GM13976 (cell line): ENCODE data around the gene CCDC18.
"Not testable (repeated sequence)": the region's sequence is repeated elsewhere in the genome, so short reads cannot be mapped to it uniquely, and the experiment has no call there.

ENCODE experiments used
- DNase-seq: peaks from one replicate; pipeline ENCODE4 v3.0.0; 2012; ENCODE audit warnings: low spot score
- CTCF ChIP-seq: IDR thresholded peaks from 2 replicates; pipeline ENCODE4 v1.5.1; 2012; ENCODE audit warnings: borderline replicate concordance, mild to moderate bottlenecking; ENCODE audit not compliant: insufficient read depth; ENCODE audit errors: extremely low read depth, missing control alignments, control extremely low read depth
- in situ Hi-C: fragments of 300-500 bp; cut with MboI; formaldehyde crosslinking; loops from one replicate; pipeline ENCODE4 v1.12.0; 2022; ENCODE audit warnings: low sequenced_read_pairs, mixed read lengths, inconsistent platforms; ENCODE audit not compliant: unreplicated experiment

The CCDC18 gene

GRCh38 chr1:93223023-93223675 is 42.6 kb downstream of the CCDC18 start:
- in situ Hi-C loops: no loop called here
- DNase-seq: no peak
- TF ChIP-seq CTCF: no peak

- in situ Hi-C loops: no loop called here
- DNase-seq: no peak
- TF ChIP-seq CTCF: no peak
These were observed 54.7 kb downstream of the CCDC18 start for GRCh38 chr1:93235261-93235660.

- in situ Hi-C loops: no loop called here
- no peak for DNase-seq
- TF ChIP-seq CTCF: no peak
These were observed 56.5 kb downstream of the CCDC18 start for GRCh38 chr1:93237021-93237420.

GRCh38 chr1:93238425-93238824 is 57.9 kb downstream of the CCDC18 start:
- TF ChIP-seq CTCF: no peak
- in situ Hi-C loops: no loop called here
- DNase-seq: no peak

- TF ChIP-seq CTCF: no peak
- in situ Hi-C loops: no loop called here
These were observed 59.3 kb downstream of the CCDC18 start for GRCh38 chr1:93239863-93240262.

GRCh38 chr1:93243233-93243632 is 62.7 kb downstream of the CCDC18 start:
- DNase-seq: not testable (repeated sequence)

More at GRCh38 chr1:93239863-93240262, 59.3 kb downstream of the CCDC18 start:
- DNase-seq: no peak

GRCh38 chr1:93244298-93245069 is 64.0 kb downstream of the CCDC18 start:
- DNase-seq: no peak
- in situ Hi-C loops: no loop called here
- TF ChIP-seq CTCF: no peak

More at GRCh38 chr1:93243233-93243632, 62.7 kb downstream of the CCDC18 start:
- in situ Hi-C loops: not testable (repeated sequence)
